Fibroblast of lung (primary cell): Measurements from ENCODE around the gene C16orf95. TPM values are rescaled to one million over a fixed set of nuclear protein-coding genes. Genes with fewer than 3 reads are reported as not detected.

Experiments used
- DNase-seq, 2 donors: peaks; one replicate each; pipeline versions ENCODE4 v3.0.0 to v3.0.0-alpha.2; 2010; ENCODE audit warnings: low read depth in 2 of 2
- H2AFZ ChIP-seq: 2 replicates; pipeline ENCODE4 v1.5.1; 2012; ENCODE audit warnings: low read length, control low read depth, inconsistent platforms
- H3K27ac ChIP-seq: 2 replicates; pipeline ENCODE4 v1.5.1; 2011; ENCODE audit warnings: low read length, control low read depth; ENCODE audit not compliant: insufficient read depth
- H3K27me3 ChIP-seq: 2 replicates; pipeline ENCODE4 v1.5.1; 2011; ENCODE audit warnings: mild to moderate bottlenecking, low read length; ENCODE audit not compliant: control insufficient read depth, insufficient read depth
- H3K36me3 ChIP-seq: 2 replicates; pipeline ENCODE4 v1.5.1; 2011; ENCODE audit warnings: low read length; ENCODE audit not compliant: control insufficient read depth, insufficient read depth
- H3K4me1 ChIP-seq: 2 replicates; pipeline ENCODE4 v1.5.1; 2011; ENCODE audit warnings: low read length; ENCODE audit not compliant: control insufficient read depth, insufficient read depth; ENCODE audit errors: extremely low read depth
- H3K4me2 ChIP-seq: 2 replicates; pipeline ENCODE4 v1.5.1; 2011; ENCODE audit warnings: low read length, control low read depth; ENCODE audit not compliant: insufficient read depth; ENCODE audit errors: extremely low read depth
- H3K4me3 ChIP-seq, 4 experiments: fragments of 200-600 bp in 1 of 4; sonication (generic) in 1 of 4; replicated peaks in 1 of 4; 2 replicates each; pipeline ENCODE4 v1.5.1; 2011 to 2016; ENCODE audit warnings: low read length in 4 of 4, low read depth in 3 of 4, mild to moderate bottlenecking in 3 of 4, control low read depth in 2 of 4, inconsistent platforms in 1 of 4, mixed read lengths in 1 of 4; ENCODE audit not compliant: insufficient read depth in 1 of 4; ENCODE audit errors: control extremely low read depth in 1 of 4
- H3K79me2 ChIP-seq: 2 replicates; pipeline ENCODE4 v1.5.1; 2012; ENCODE audit warnings: mild to moderate bottlenecking, low read length, inconsistent platforms; ENCODE audit not compliant: control insufficient read depth, insufficient read depth
- H3K9ac ChIP-seq: 2 replicates; pipeline ENCODE4 v1.5.1; 2011; ENCODE audit warnings: mild to moderate bottlenecking, low read length, control low read depth; ENCODE audit not compliant: insufficient read depth
- H3K9me3 ChIP-seq: 2 replicates; pipeline ENCODE4 v1.5.1; 2012; ENCODE audit warnings: low read depth, low read length; ENCODE audit not compliant: control insufficient read depth, insufficient read depth
- H4K20me1 ChIP-seq: 2 replicates; pipeline ENCODE4 v1.5.1; 2011; ENCODE audit warnings: low read length; ENCODE audit not compliant: control insufficient read depth, insufficient read depth; ENCODE audit errors: extremely low read depth
- EZH2 ChIP-seq: IDR thresholded peaks from 2 replicates; pipeline ENCODE4 v1.5.1; 2012; ENCODE audit warnings: low read length, control low read depth, mild to moderate bottlenecking; ENCODE audit errors: missing control alignments
- polyA plus RNA-seq, 2 donors: library from polyadenylated mRNA; depleted of rRNA in 1 of 2; stranded (reverse) in 1 of 2; unstranded in 1 of 2; fragments of >200 nt; gene quantifications; 2 replicates each; pipeline ENCODE4 v1.2.1, GENCODE V29; 2011 to 2012; ENCODE audit warnings: missing spikeins in 1 of 2
- total RNA-seq: library from RNA; depleted of rRNA; stranded (reverse); fragments of >200 nt; gene quantifications from 2 replicates; pipeline ENCODE4 v1.2.1, GENCODE V29; 2014
- TF ChIP-seq, protein P1 (sequence below), 2 donors: IDR thresholded peaks in 1 of 2; conservative IDR thresholded peaks in 1 of 2; 1 replicate in 1 of 2; 2 replicates in 1 of 2; pipeline ENCODE4 v1.5.1; 2011 to 2012; ENCODE audit warnings: low read length in 2 of 2, control low read depth in 1 of 2, inconsistent platforms in 1 of 2, low read depth in 1 of 2, mild to moderate bottlenecking in 1 of 2

C16orf95 gene
- total and polyA plus RNA-seq, 2 donors (not counting 1 experiment from before 2014, with no cell fraction given): 1.3 to 5.4 TPM

DNA sequence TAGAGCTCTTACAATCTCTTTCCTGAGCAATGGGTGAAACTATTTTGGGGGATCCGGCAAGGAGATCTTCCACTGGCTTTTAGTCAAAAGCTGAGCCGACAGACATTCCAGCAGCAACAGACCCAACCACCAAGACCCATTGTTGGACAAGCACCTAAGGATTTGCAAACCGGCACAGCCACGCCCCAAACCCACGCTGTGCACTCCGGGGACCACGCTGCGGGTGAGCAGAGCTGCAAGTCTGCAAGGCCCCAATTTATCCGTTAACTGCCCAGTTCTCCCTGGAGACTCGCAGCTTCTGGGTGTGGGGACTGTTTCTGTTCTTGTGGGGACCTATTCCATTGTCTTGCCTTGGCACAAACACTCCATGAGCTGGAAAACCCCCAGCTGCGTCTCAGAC, 45.9 kb downstream of the C16orf95 start:
- DNase-seq: no peak
- H3K9me3 ChIP-seq: no peaks in the 10 kb centered on the region
- no peak overlapping the region for H3K4me2 ChIP-seq
- no peaks in the 10 kb centered on the region for H4K20me1 ChIP-seq
- no peaks in the 10 kb centered on the region for H3K36me3 ChIP-seq
- no peaks in the 10 kb centered on the region for H3K27me3 ChIP-seq
- TF ChIP-seq EZH2: no peak
- TF ChIP-seq, protein P1, sequence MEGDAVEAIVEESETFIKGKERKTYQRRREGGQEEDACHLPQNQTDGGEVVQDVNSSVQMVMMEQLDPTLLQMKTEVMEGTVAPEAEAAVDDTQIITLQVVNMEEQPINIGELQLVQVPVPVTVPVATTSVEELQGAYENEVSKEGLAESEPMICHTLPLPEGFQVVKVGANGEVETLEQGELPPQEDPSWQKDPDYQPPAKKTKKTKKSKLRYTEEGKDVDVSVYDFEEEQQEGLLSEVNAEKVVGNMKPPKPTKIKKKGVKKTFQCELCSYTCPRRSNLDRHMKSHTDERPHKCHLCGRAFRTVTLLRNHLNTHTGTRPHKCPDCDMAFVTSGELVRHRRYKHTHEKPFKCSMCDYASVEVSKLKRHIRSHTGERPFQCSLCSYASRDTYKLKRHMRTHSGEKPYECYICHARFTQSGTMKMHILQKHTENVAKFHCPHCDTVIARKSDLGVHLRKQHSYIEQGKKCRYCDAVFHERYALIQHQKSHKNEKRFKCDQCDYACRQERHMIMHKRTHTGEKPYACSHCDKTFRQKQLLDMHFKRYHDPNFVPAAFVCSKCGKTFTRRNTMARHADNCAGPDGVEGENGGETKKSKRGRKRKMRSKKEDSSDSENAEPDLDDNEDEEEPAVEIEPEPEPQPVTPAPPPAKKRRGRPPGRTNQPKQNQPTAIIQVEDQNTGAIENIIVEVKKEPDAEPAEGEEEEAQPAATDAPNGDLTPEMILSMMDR (conservative IDR thresholded peaks at IDR 0.05 in 1 of 2, IDR thresholded peaks at IDR 0.05 in 1 of 2; ENCODE audit: low read depth in 1 of 2, low read length in 2 of 2): no peak
- no peaks in the 10 kb centered on the region for H3K79me2 ChIP-seq
- H3K4me3 ChIP-seq: no peak overlapping the region
- H3K4me1 ChIP-seq: no peaks in the 10 kb centered on the region
- no peak overlapping the region for H2AFZ ChIP-seq
- H3K9ac ChIP-seq: no peak overlapping the region
- no peak overlapping the region for H3K27ac ChIP-seq

DNA sequence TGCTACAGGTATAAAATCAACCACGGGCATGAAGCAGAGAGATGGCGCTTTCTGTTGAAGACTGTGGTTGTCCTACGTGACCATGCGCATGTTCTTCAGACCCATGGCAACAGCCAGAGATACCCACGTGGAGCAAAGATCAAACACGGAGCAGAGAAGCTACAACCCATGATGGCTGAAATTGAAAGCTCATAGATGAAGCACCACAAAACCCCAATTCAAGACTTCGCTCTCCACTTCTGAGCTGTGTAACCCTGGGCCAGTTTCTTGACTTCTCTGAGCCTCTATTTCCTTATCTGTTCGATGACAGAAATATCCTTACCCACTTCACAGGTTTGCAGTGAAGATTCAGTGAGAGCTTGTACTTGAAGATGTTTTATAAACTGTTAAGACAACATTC, 49.6 kb downstream of the C16orf95 start:
- H3K9me3 ChIP-seq: no peaks in the 10 kb centered on the region
- no peak overlapping the region for H3K4me2 ChIP-seq
- no peak overlapping the region for H3K4me3 ChIP-seq
- H3K27ac ChIP-seq: no peak overlapping the region
- H3K9ac ChIP-seq: no peak overlapping the region
- H3K4me1 ChIP-seq: no peaks in the 10 kb centered on the region
- no peaks in the 10 kb centered on the region for H3K27me3 ChIP-seq
- no peak for DNase-seq
- TF ChIP-seq EZH2: no peak
- TF ChIP-seq, protein P1 (conservative IDR thresholded peaks at IDR 0.05 in 1 of 2, IDR thresholded peaks at IDR 0.05 in 1 of 2; ENCODE audit: low read depth in 1 of 2, low read length in 2 of 2): no peak
- H3K36me3 ChIP-seq: no peaks in the 10 kb centered on the region
- no peak overlapping the region for H2AFZ ChIP-seq
- H4K20me1 ChIP-seq: no peaks in the 10 kb centered on the region
- H3K79me2 ChIP-seq: no peaks in the 10 kb centered on the region

DNA sequence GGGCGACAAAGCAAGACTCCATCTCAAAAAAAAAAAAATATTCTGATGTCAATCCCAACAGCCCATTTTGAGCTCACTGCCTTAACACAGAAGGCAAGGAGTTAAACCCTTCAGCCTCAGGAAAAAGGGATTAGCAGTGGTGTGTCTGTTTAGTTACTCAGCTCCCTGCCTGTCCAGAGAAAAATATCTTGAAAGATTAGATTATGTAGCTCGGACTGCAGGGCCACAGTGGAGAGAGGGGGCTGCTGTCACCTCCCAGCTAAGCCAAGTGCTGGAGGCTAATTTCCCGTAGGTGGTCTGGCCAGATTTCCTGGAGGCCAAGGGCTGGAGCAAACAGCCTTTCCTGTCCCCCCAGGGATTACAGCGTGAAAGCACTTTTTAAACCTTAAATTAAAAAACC, 50.3 kb downstream of the C16orf95 start:
- DNase-seq: no peak
- H3K4me2 ChIP-seq: no peak overlapping the region
- TF ChIP-seq EZH2: no peak
- TF ChIP-seq, protein P1 (conservative IDR thresholded peaks at IDR 0.05 in 1 of 2, IDR thresholded peaks at IDR 0.05 in 1 of 2; ENCODE audit: low read depth in 1 of 2, low read length in 2 of 2): no peak

More for the DNA sequence above, 50.3 kb downstream of the C16orf95 start:
- Histone ChIP-seq H2AFZ (no peak overlapping the region), H3K27ac (no peak overlapping the region), H3K4me3 (no peak overlapping the region), H3K79me2 (no peaks in the 10 kb centered on the region), H3K27me3 (no peaks in the 10 kb centered on the region), H3K36me3 (no peaks in the 10 kb centered on the region), H4K20me1 (no peaks in the 10 kb centered on the region), H3K9ac (no peak overlapping the region), H3K9me3 (no peaks in the 10 kb centered on the region), H3K4me1 (no peaks in the 10 kb centered on the region)
